ENCODE data around the gene EMILIN1.

Gene EMILIN1

DNA sequence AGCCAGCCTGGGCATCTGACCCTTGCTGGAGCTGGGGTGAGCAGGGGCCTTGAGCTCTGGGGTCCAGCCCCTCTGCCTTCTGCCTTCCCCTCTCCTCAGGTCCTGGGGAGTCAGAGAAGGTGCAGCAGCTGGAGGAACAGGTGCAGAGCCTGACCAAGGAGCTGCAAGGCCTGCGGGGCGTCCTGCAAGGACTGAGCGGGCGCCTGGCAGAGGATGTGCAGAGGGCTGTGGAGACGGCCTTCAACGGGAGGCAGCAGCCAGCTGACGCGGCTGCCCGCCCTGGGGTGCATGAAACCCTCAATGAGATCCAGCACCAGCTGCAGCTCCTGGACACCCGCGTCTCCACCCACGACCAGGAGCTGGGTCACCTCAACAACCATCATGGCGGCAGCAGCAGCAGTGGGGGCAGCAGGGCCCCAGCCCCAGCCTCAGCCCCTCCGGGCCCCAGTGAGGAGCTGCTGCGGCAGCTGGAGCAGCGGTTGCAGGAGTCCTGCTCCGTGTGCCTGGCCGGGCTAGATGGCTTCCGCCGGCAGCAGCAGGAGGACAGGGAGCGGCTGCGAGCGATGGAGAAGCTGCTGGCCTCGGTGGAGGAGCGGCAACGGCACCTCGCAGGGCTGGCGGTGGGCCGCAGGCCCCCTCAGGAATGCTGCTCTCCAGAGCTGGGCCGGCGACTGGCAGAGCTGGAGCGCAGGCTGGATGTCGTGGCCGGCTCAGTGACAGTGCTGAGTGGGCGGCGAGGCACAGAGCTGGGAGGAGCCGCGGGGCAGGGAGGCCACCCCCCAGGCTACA is 3.8 kb downstream of the EMILIN1 start:
- DNase-seq = no peak

DNA sequence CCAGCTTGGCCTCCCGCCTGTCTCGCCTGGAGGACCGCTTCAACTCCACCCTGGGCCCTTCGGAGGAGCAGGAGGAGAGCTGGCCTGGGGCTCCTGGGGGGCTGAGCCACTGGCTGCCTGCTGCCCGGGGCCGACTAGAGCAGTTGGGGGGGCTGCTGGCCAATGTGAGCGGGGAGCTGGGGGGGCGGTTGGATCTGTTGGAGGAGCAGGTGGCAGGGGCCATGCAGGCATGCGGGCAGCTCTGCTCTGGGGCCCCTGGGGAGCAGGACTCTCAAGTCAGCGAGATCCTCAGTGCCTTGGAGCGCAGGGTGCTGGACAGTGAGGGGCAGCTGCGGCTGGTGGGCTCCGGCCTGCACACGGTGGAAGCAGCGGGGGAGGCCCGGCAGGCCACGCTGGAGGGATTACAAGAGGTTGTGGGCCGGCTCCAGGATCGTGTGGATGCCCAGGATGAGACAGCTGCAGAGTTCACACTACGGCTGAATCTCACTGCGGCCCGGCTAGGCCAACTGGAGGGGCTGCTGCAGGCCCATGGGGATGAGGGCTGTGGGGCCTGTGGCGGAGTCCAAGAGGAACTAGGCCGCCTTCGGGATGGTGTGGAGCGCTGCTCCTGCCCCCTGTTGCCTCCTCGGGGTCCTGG is 4.5 kb downstream of the EMILIN1 start:
- DNase-seq = no peak

DNA sequence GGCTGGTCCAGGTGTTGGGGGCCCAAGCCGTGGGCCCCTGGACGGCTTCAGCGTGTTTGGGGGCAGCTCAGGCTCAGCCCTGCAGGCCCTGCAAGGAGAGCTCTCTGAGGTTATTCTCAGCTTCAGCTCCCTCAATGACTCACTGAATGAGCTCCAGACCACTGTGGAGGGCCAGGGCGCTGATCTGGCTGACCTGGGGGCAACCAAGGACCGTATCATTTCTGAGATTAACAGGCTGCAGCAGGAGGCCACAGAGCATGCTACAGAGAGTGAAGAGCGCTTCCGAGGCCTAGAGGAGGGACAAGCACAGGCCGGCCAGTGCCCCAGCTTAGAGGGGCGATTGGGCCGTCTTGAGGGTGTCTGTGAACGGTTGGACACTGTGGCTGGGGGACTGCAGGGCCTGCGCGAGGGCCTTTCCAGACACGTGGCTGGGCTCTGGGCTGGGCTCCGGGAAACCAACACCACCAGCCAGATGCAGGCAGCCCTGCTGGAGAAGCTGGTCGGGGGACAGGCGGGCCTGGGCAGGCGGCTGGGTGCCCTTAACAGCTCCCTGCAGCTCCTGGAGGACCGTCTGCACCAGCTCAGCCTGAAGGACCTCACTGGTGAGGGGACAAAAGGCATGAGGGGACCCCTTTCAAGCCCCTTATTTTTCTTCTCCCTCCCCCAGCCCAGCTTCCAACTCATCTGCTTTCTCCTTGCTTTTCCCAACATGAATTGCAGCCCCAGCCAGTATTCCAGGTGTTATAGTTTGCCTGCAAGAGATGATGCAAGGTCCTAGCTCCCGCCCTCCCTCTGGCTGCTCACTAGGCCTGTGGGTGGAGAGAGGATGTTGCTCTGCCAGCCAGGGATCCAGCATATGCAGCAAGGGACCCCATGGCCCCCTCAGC is 5.2 kb downstream of the EMILIN1 start:
- DNase-seq = no peak

- DNase-seq = no peak
These were observed 6.1 kb downstream of the EMILIN1 start for GRCh38 chr2:27084297-27085061.

GRCh38 chr2:27085062-27085672 is 6.8 kb downstream of the EMILIN1 start:
- DNase-seq = no peak

GRCh38 chr2:27085673-27086089 is 7.3 kb downstream of the EMILIN1 start:
- DNase-seq = no peak

DNA sequence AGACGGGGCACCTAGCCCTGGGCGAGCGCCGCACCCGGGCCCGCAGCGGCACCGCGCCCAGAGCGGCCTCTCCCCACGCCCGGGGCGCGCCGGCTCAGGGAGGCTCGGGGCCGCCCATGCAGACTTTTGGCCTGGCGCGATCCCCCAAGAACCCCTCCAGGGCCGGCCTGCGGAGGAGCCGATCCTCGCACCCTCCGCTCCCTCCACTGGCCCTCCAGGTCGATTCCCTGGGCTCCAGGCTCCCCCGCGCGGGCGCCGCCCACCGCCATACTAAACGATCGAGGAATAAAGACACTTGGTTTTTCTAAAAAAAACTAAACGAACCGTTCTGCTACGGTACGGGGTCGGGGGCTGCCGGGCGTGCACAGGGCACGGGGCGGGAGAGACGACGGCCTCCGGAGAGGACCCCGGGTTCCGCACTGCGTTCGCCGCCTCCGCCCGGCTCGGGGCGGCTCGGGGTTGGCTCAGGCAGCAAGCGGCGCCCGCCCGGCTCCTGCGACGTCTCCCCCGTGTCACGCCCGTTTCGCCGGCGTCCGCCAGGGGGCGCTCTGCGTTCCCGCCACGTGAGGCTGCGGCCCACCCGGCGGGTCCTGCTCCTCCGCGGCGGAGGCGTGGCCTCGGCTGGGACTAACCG is 7.8 kb downstream of the EMILIN1 start:
- DNase-seq = peak; percentile 87

DNA sequence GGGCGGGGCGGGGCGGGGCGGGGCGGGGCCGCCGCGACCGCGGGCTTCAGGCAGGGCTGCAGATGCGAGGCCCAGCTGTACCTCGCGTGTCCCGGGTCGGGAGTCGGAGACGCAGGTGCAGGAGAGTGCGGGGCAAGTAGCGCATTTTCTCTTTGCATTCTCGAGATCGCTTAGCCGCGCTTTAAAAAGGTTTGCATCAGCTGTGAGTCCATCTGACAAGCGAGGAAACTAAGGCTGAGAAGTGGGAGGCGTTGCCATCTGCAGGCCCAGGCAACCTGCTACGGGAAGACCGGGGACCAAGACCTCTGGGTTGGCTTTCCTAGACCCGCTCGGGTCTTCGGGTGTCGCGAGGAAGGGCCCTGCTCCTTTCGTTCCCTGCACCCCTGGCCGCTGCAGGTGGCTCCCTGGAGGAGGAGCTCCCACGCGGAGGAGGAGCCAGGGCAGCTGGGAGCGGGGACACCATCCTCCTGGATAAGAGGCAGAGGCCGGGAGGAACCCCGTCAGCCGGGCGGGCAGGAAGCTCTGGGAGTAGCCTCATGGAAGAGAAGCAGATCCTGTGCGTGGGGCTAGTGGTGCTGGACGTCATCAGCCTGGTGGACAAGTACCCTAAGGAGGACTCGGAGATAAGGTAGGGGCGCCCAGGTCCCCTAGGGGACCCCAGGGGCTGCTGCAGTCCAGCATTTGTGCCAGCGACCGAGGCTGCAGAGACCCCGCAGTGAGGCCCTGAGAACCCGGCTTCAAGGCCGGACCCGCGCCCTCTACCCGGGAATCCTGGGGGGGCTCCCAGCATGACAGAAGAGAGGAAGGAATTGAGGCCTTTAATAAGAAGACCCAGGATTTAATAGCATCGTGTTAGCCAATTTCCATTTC is 8.5 kb downstream of the EMILIN1 start, which contains the start of gene KHK:
TSS of gene KHK (plus strand) at position 49 of the 870 bp plus-strand sequence. CDS start at position 537, 488 bp downstream.
- DNase-seq = peak; percentile 46

DNA sequence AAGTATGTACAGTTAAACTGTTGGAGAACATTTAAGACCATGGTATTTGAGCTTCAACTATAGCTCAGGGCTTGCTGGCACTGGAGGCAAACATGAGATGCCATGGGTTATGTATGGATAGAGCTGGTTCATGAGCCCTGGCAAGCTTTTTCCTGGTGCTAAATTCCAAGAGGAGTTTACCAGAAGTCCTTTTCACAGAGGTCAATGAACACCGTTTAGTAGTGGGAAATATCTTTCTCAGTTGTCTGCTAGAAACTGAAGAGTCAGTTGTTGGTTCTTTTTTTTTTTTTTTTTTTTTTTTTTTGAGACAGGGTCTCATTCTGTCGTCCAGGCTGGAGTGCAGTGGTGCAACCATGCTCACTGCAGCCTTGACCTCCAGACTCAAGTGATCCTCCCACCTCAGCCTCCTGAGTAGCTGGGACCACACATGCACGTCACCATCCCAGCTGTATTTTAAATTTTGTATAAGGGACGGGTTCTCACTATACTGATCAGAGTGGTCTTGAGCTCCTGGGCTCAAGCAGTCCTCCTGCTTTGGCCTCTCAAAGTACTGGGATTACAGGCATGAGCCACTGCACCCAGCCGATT is 9.5 kb downstream of the EMILIN1 start:
- DNase-seq = no peak

DNA sequence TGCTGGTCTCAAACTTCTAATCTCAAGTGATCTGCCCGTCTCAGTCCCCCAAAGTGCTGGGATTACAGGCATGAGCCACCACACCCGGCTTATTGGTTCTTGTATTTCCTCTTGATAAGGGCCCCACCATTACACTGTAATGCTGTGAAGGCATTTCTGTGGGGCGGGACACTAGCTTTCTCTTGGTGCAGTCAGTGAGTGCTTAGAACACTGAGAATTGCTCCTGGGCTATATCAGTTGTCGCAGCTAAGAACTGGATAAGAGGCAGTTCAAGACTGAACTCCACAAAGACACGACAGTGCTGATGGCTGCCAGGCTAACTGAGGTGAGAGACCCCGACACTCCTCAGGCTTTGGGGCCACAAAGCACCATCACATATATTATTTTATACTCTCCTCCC is 10.2 kb downstream of the EMILIN1 start:
- no peak for DNase-seq

DNA sequence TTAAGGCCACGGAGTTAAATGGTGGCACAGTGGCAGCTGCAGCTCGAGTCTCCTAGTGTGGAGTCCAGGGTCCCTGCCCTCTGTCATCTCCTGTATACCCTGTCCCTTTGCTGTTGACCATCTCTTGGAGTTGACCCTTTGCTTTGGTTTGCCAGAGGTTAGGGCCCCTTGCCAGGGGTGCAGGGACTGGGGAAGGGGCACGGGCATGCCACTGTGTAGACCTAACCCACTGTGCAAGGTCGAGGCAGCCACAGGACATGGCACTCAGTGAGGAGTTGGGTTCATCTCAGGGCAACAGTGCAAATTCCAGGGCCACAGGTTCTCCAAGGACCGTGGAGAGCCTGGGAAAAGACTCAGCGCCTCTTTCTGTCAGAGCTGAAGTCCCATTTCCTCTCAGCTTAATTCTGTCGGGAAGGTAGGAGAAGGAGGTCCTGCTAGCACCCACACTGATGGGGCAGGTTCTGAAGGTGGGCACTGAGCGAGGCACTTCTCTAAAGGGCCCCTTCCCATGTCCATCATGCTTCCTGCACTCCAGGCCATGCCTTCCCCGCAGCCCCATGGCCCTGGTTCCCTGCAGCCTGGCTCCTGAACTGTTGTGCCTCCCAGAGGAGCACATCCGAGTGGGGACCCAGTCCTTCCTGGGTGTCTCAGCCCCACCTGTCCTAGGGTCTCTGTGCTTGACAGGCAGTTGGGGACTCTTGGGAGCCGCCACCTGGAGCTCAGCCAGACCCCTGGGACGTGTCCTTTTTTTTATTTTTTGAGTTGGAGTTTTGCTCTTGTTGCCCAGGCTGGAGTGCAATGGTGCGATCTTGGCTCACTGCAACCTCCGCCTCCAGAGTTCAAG is 10.9 kb downstream of the EMILIN1 start:
- no peak for DNase-seq

DNA sequence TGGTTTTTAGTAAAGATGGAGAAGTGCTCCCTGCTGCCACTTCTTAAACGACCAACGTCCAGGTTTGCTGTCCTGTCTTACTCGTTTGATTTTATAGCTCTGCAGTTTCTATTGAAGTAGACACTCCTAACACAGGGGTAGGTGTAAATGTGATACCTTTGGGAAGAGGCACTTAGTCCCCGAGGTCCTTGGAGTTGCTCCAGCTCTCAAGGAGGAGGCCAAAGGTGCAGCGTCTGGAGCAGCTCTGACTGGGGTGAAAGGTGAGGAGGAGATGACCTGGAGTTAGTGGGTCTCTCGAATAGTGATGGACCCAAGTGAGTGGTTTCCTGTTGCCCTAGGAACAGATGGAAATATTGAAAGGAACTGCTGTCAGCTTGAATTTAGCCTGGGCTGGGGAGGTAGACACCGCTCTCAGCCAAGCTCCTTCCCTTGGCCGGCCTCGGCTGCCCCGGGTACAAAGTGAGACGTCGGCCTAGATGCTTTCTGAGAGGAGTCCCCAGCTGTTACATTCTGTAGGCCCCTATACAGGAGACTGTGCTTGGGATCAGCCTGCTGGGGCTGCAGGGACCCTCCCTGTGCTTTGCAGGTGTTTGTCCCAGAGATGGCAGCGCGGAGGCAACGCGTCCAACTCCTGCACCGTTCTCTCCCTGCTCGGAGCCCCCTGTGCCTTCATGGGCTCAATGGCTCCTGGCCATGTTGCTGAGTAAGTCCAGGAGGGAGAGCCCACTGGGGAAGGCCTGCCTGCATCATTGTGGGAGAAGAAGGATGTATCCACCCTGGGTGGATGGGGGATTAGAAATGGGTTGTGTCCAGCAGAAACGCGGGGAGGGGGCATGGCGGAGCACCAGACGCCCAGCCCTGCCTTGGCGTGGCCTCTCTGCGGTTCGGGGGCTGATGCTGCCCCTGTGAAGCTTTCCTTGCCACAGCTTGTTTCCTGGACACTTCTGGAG is 13.6 kb downstream of the EMILIN1 start:
- DNase-seq = no peak

- no peak for DNase-seq
These were observed 14.4 kb downstream of the EMILIN1 start for GRCh38 chr2:27092696-27093429.

DNA sequence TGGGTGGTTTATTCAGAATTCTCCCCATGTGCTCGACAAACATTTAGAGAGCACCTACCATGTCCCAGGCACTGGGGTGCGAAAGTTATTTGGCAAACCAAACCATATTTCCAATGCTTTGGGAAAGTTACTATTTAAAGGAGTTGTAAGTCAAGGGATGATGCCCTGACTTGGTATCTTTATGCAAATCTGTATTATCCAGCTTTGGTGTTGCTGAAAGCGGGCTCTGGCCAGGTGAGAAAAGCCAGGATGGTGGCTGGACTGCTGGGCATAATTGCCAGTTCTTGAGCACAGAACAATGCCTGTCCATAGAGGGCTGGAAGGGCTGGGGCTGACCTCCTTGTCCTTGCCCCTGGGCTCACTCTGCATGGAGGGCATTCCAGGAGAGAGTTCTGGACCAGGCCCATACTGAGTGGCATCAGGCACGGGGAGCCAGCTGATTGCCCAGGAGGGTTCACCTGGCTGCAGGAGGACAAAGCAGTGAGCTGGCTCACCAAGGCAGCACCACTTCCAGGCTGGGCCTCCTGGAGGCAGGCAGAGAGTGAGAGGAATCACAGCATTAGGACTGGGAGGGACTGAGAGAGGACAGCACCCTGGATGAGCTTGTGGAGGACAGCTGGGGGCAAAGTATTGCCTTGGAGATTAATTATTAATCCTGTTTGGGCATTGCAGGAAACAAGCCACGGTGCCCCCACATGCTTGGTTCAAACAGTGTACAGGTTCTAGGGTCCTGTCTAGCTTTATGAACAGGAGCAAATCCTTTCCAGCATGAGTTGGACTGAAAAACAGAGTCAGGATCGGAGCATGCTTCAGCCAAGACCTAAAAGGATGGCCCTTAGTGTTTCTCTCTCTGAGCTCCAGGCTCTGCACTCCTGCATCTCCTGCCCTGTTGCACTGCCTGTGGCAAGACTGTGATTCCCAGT is 15.3 kb downstream of the EMILIN1 start:
- no peak for DNase-seq

GRCh38 chr2:27094353-27094984 is 16.1 kb downstream of the EMILIN1 start:
- no peak for DNase-seq

DNA sequence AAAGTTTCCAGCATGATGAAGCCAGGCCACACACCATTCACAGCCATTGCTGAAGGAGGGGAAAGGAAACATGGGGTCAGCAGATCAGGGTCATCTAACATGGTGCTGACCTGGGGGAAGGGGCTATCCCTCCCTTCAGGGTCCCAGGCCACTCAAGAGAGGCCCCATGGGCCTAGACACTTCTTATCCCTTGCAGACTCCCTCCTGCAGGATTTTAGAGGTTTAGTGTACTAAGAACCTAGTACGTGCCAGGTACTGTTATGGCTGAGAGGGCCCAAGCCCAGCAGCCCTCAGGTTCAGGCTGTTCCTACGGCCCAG is 17.0 kb downstream of the EMILIN1 start:
- DNase-seq = no peak

Measured in NCI-H226 (cell line).